Measurements from ENCODE around the gene ADAMTS18. TPM values are rescaled to one million over a fixed set of nuclear protein-coding genes. Genes with fewer than 3 reads are reported as not detected.

ADAMTS18 gene
- total and polyA plus RNA-seq, 9 of the 15 experiments (the other 6 are each of a cell fraction or from before 2014, with no cell fraction given), result not detected

- no peak overlapping the region for H3K4me2 ChIP-seq (ENCODE audit: insufficient read depth, low read length)
- no peaks in the 10 kb centered on the region for H3K79me2 ChIP-seq (ENCODE audit: control insufficient read depth, insufficient read depth, low read length)
- ChIA-PET CTCF (ENCODE audit: low intra/inter-chr PET ratio) (no interaction called here), POLR2A (no interaction called here)
- H3K27me3 ChIP-seq (ENCODE audit: control insufficient read depth in 2 of 2, insufficient read depth in 2 of 2, low read length in 2 of 2), result no peaks in the 10 kb centered on the region
- BruUV-seq (replicated peaks), result no TSS peak
- DNase-seq (ENCODE audit: extremely low read depth in 1 of 4, low spot score in 3 of 4) (peak in 1 of 4 experiments; percentile 1), ATAC-seq (no peak), FAIRE-seq (no peak)
- no peaks in the 10 kb centered on the region for H3K9me1 ChIP-seq (ENCODE audit: control insufficient read depth, insufficient read depth, low read length)
- H3K9me3 ChIP-seq (replicated peaks; ENCODE audit: control insufficient read depth, insufficient read depth, low read depth, low read length), result no peaks in the 10 kb centered on the region
- H2AFZ ChIP-seq (ENCODE audit: low read depth, low read length), result no peak overlapping the region
- TF ChIP-seq ZBTB7A (IDR thresholded peaks at IDR 0.05; ENCODE audit: borderline replicate concordance, control insufficient read depth, low read depth, low read length), result no peak
- TF ChIP-seq ZNF384 (IDR thresholded peaks at IDR 0.05; ENCODE audit: low read depth, low read length), result no peak
- no peak for TF ChIP-seq TBL1XR1 (IDR thresholded peaks at IDR 0.05; ENCODE audit: low read length in 2 of 2)
- no peak for TF ChIP-seq RFX7 (CRISPR knock-in tag; IDR thresholded peaks at IDR 0.05)
- TF ChIP-seq PRPF4 (IDR thresholded peaks at IDR 0.05; ENCODE audit: insufficient read depth, low read depth, low read length, poor library complexity, severe bottlenecking), result no peak
- TF ChIP-seq MED1 (CRISPR knock-in tag; IDR thresholded peaks at IDR 0.05; ENCODE audit: borderline replicate concordance), result no peak
- TF ChIP-seq STAT5A (IDR thresholded peaks at IDR 0.05; ENCODE audit: borderline replicate concordance, low read length), result no peak
- H3K4me1 ChIP-seq (replicated peaks in 1 of 2; ENCODE audit: control insufficient read depth in 2 of 2, insufficient read depth in 2 of 2, low read length in 2 of 2), result no peaks in the 10 kb centered on the region
- no peak overlapping the region for H3K4me3 ChIP-seq
- H3K27ac ChIP-seq (ENCODE audit: extremely low read depth, low read depth, low read length), result no peak overlapping the region
- H3K9ac ChIP-seq (ENCODE audit: insufficient read depth in 1 of 2, low read depth in 2 of 2, low read length in 2 of 2), result no peak overlapping the region
- intact Hi-C loops (cut with micrococcal nuclease) (no loop called here), in situ Hi-C loops (cut with MboI) (no loop called here)
- no peaks in the 10 kb centered on the region for H3K36me3 ChIP-seq (ENCODE audit: control insufficient read depth, insufficient read depth, low read length)
- no peaks in the 10 kb centered on the region for H4K20me1 ChIP-seq (replicated peaks; ENCODE audit: control insufficient read depth, insufficient read depth, low read length)
- whole genome bisulfite sequencing (ENCODE audit: insufficient coverage, low coverage, missing lambda C conversion rate), result 2% methylated on average over 12 of the region's 12 CpGs
Observed at GRCh38 chr16:77335652-77336234, 99.1 kb downstream of the ADAMTS18 start.
